Astrocyte (in vitro differentiated cells and primary cell): Measurements from ENCODE around the gene PCYT2.

Experiments used
- CTCF ChIP-seq: IDR thresholded peaks from 2 replicates; pipeline ENCODE4 v1.5.1; 2011; ENCODE audit warnings: low read depth, mild to moderate bottlenecking, inconsistent platforms, low read length, moderate library complexity; ENCODE audit not compliant: insufficient read depth
- EZH2 ChIP-seq: IDR thresholded peaks from 2 replicates; pipeline ENCODE4 v1.6.1; 2012; ENCODE audit warnings: mild to moderate bottlenecking, low read length, inconsistent platforms; ENCODE audit not compliant: insufficient read depth

GRCh38 chr17:81921996-81922565 lies 10.9 kb upstream of the PCYT2 start:
- no peak for TF ChIP-seq CTCF
- TF ChIP-seq EZH2: no peak
